Esophagus squamous epithelium (tissue), 5 donors: ENCODE data around the gene CREB3. TPM values are rescaled to one million over a fixed set of nuclear protein-coding genes. Genes with fewer than 3 reads are reported as not detected.

Source experiments
- DNase-seq: peaks from one replicate; lab custom pipeline; 2025; lab: John Stamatoyannopoulos, UW
- H3K27ac ChIP-seq, 4 donors: fragments of 200-600 bp; sonication (generic); one replicate each; pipeline ENCODE4 v1.5.1; 2016 to 2019; ENCODE audit warnings: mild to moderate bottlenecking in 1 of 4
- H3K27me3 ChIP-seq, 4 donors: fragments of 200-600 bp; sonication (generic); 1 replicate in 3 of 4; 2 replicates in 1 of 4; pipeline versions ENCODE4 v1.5.1 to v1.6.0; 2017 to 2021; ENCODE audit warnings: antibody characterized with exemption in 1 of 4
- H3K36me3 ChIP-seq, 3 donors: fragments of 200-600 bp; sonication (generic); one replicate each; pipeline ENCODE4 v1.5.1; 2016 to 2019
- H3K4me1 ChIP-seq, 3 donors: fragments of 200-600 bp; sonication (generic); one replicate each; pipeline ENCODE4 v1.5.1; 2017 to 2019
- H3K4me3 ChIP-seq, 4 donors: fragments of 200-600 bp; sonication (generic); 1 replicate in 3 of 4; 2 replicates in 1 of 4; pipeline ENCODE4 v1.5.1; 2016 to 2019; ENCODE audit warnings: mild to moderate bottlenecking in 2 of 4, moderate library complexity in 1 of 4
- H3K9me3 ChIP-seq, 3 donors: fragments of 200-600 bp; sonication (generic); one replicate each; pipeline ENCODE4 v1.5.1; 2016 to 2019
- CTCF ChIP-seq, 6 experiments: fragments of 450-650 bp in 4 of 6; fragments of 200-600 bp in 2 of 6; sonication (generic) in 2 of 6; IDR thresholded peaks; one replicate each; pipeline ENCODE4 v1.5.1; 2016 to 2019; ENCODE audit warnings: antibody characterized with exemption in 6 of 6, mild to moderate bottlenecking in 4 of 6, moderate library complexity in 4 of 6
- POLR2A ChIP-seq, 4 donors: fragments of 450-650 bp; IDR thresholded peaks; one replicate each; pipeline ENCODE4 v1.6.1; 2017; ENCODE audit warnings: antibody characterized with exemption in 4 of 4, mild to moderate bottlenecking in 4 of 4, moderate library complexity in 3 of 4
- WGBS, 2 donors: methylation state at CpG; one replicate each; pipeline ENCODE4 v1.1.5; 2018; 5-methylcytosine and 5-hydroxymethylcytosine counted together
- intact Hi-C: fragments of 100-400 bp; cut with DNase I; formaldehyde crosslinking; loops from one replicate; pipeline ENCODE4 v1.15.0; 2022
- total RNA-seq, 4 donors: library from RNA; depleted of rRNA; stranded (reverse); fragments of >200 nt; gene quantifications; one replicate each; pipeline ENCODE4 v1.1.0, GENCODE V29; 2016
- donor health status: DM: yes; HTN: yes; CAD: no.

The CREB3 gene
- total RNA-seq, 4 donors from 2014 or later, result 10.5 to 24.2 (median 19.2) TPM

GRCh38 chr9:35705836-35706430 lies 26.5 kb upstream of the CREB3 start:
- TF ChIP-seq POLR2A (IDR thresholded peaks at IDR 0.05), result no peak
- no peak for DNase-seq
- Histone ChIP-seq H3K4me3 (no peak overlapping the region), H3K27me3 (no peaks in the 10 kb centered on the region), H3K9me3 (no peaks in the 10 kb centered on the region), H3K4me1 (no peaks in the 10 kb centered on the region), H3K36me3 (peaks cover 74 to 100% (median 90%) of the 10 kb centered on the region in 3 donors), H3K27ac (peak overlapping the region in 2 of 4 donors; percentile 3 to 14)
- intact Hi-C loops, result no loop called here
- 97 to 98% methylated on average over 4 to 7 of the region's 7 CpGs for WGBS, 2 donors

GRCh38 chr9:35706951-35707350 lies 25.5 kb upstream of the CREB3 start:
- no peak overlapping the region for H3K27ac ChIP-seq
- H3K27me3 ChIP-seq, result no peaks in the 10 kb centered on the region
- H3K4me1 ChIP-seq, result no peaks in the 10 kb centered on the region
- no peak for DNase-seq
- H3K9me3 ChIP-seq, result no peaks in the 10 kb centered on the region
- intact Hi-C loops, result no loop called here
- no peak overlapping the region for H3K4me3 ChIP-seq
- TF ChIP-seq POLR2A (IDR thresholded peaks at IDR 0.05) (no peak), CTCF (IDR thresholded peaks at IDR 0.05) (no peak)
- peaks cover 78 to 100% (median 91%) of the 10 kb centered on the region in 3 donors for H3K36me3 ChIP-seq
- 61% methylated on average over 2 of the region's 10 CpGs; no CpG with 5 or more reads in 1 of the 2 donors for WGBS, 2 donors

GRCh38 chr9:35708146-35708545 lies 24.3 kb upstream of the CREB3 start:
- H3K4me3 ChIP-seq, result no peak overlapping the region
- no peak for TF ChIP-seq CTCF (IDR thresholded peaks at IDR 0.05)
- no peak for TF ChIP-seq POLR2A (IDR thresholded peaks at IDR 0.05)
- H3K9me3 ChIP-seq, result no peaks in the 10 kb centered on the region
- no peak for DNase-seq
- no peaks in the 10 kb centered on the region for H3K4me1 ChIP-seq
- H3K27me3 ChIP-seq, result no peaks in the 10 kb centered on the region
- 89 to 96% methylated on average over 3 to 4 of the region's 4 CpGs for WGBS, 2 donors
- peak overlapping the region in 1 of 4 donors; percentile 39 for H3K27ac ChIP-seq
- intact Hi-C loops, result no loop called here
- H3K36me3 ChIP-seq, result peaks cover 76 to 100% (median 90%) of the 10 kb centered on the region in 3 donors

- intact Hi-C loops, result no loop called here
- H3K9me3 ChIP-seq, result no peaks in the 10 kb centered on the region
- no peak for DNase-seq
- H3K4me3 ChIP-seq, result no peak overlapping the region
- H3K36me3 ChIP-seq, result peaks cover 71 to 100% (median 83%) of the 10 kb centered on the region in 3 donors
- peak overlapping the region in 2 of 4 donors; percentile 13 to 34 for H3K27ac ChIP-seq
- 77 to 91% methylated on average over 6 to 7 of the region's 7 CpGs for WGBS, 2 donors
- no peaks in the 10 kb centered on the region for H3K27me3 ChIP-seq
- TF ChIP-seq CTCF (IDR thresholded peaks at IDR 0.05) (no peak), POLR2A (IDR thresholded peaks at IDR 0.05) (no peak)
- H3K4me1 ChIP-seq, result no peaks in the 10 kb centered on the region
These were observed 21.5 kb upstream of the CREB3 start for GRCh38 chr9:35710818-35711500.

- intact Hi-C loops, result no loop called here
- H3K27me3 ChIP-seq, result no peaks in the 10 kb centered on the region
- H3K4me1 ChIP-seq, result no peaks in the 10 kb centered on the region
- TF ChIP-seq CTCF (IDR thresholded peaks at IDR 0.05), result no peak
- TF ChIP-seq POLR2A (IDR thresholded peaks at IDR 0.05), result no peak
- 73 to 79% methylated on average over 17 to 18 of the region's 21 CpGs for WGBS, 2 donors
- no peak overlapping the region for H3K4me3 ChIP-seq
- H3K27ac ChIP-seq, result peak overlapping the region in 3 of 4 donors; percentile 13 to 34 (median 17)
- H3K36me3 ChIP-seq, result peaks cover 65 to 100% (median 81%) of the 10 kb centered on the region in 3 donors
- H3K9me3 ChIP-seq, result no peaks in the 10 kb centered on the region
- DNase-seq, result no peak
These were observed 20.7 kb upstream of the CREB3 start for GRCh38 chr9:35711501-35712428.
